Endothelial cell of umbilical vein (primary cell): Measurements from ENCODE around the gene MTPN. TPM values are rescaled to one million over a fixed set of nuclear protein-coding genes. Genes with fewer than 3 reads are reported as not detected.

Experiments used
- BruUV-seq: library from RNA; stranded (reverse); fragments of 400-500 nt; replicated peaks from 2 replicates; lab custom pipeline; 2021; lab: Mats Ljungman, UMichigan
- CTCF ChIA-PET: fragments of 300-600, 350-600 bp; sonication (Branson Sonifier 250); formaldehyde crosslinking; loops from one replicate; lab custom pipeline; 2021; ENCODE audit warnings: antibody characterized with exemption, inconsistent platforms; lab: Charles Lee
- POLR2A ChIA-PET: fragments of 300-600, 350-600 bp; sonication (Branson Sonifier 250); formaldehyde crosslinking; loops from one replicate; lab custom pipeline; 2021; ENCODE audit warnings: antibody characterized with exemption, inconsistent platforms; lab: Charles Lee
- DNase-seq: peaks from one replicate; pipeline ENCODE4 v3.0.0-alpha.2; 2011; ENCODE audit warnings: low read depth, low spot score
- FAIRE-seq: peaks from 2 replicates; lab custom pipeline; 2011; peaks lifted over from hg19 to GRCh38; lab: Jason Lieb, UNC
- H2AFZ ChIP-seq: 2 replicates; pipeline ENCODE4 v1.6.0; 2012; ENCODE audit warnings: low read depth, low read length, control low read depth, inconsistent platforms
- H3K27ac ChIP-seq: 2 replicates; pipeline ENCODE4 v1.5.1; 2011; ENCODE audit warnings: low read depth, mild to moderate bottlenecking, control low read depth, low read length, moderate library complexity; ENCODE audit not compliant: insufficient read depth
- H3K27me3 ChIP-seq, 2 experiments: 2 replicates each; pipeline versions ENCODE4 v1.6.0 to v1.6.1; 2011; ENCODE audit warnings: low read length in 2 of 2, mixed read lengths in 1 of 2; ENCODE audit not compliant: control insufficient read depth in 2 of 2, insufficient read depth in 2 of 2
- H3K36me3 ChIP-seq, 2 experiments: 2 replicates in 1 of 2; 3 replicates in 1 of 2; pipeline ENCODE4 v1.5.1; 2011; ENCODE audit warnings: low read length in 2 of 2, mild to moderate bottlenecking in 1 of 2, moderate library complexity in 1 of 2; ENCODE audit not compliant: control insufficient read depth in 2 of 2, insufficient read depth in 2 of 2; ENCODE audit errors: extremely low read depth in 1 of 2
- H3K4me1 ChIP-seq: 3 replicates; pipeline ENCODE4 v1.5.1; 2011; ENCODE audit warnings: mild to moderate bottlenecking, low read length; ENCODE audit not compliant: control insufficient read depth, insufficient read depth; ENCODE audit errors: extremely low read depth
- H3K4me2 ChIP-seq: 2 replicates; pipeline ENCODE4 v1.6.1; 2011; ENCODE audit warnings: low read length, control low read depth, mixed read lengths; ENCODE audit not compliant: insufficient read depth
- H3K4me3 ChIP-seq, 3 experiments: fragments of 200-600 bp in 1 of 3; sonication (generic), shearing (Covaris generic) in 1 of 3; replicated peaks in 1 of 3; 2 replicates each; pipeline ENCODE4 v1.5.1; 2011 to 2016; ENCODE audit warnings: control low read depth in 3 of 3, low read length in 3 of 3, mild to moderate bottlenecking in 2 of 3, inconsistent platforms in 1 of 3, low read depth in 1 of 3, moderate library complexity in 1 of 3; ENCODE audit not compliant: insufficient read depth in 1 of 3
- H3K79me2 ChIP-seq: 2 replicates; pipeline ENCODE4 v1.6.0; 2012; ENCODE audit warnings: low read length, inconsistent platforms; ENCODE audit not compliant: control insufficient read depth, insufficient read depth
- H3K9ac ChIP-seq: replicated peaks from 2 replicates; pipeline ENCODE3; 2011; ENCODE audit warnings: low read length, control low read depth; ENCODE audit not compliant: insufficient read depth; ENCODE audit errors: extremely low read depth
- H3K9me1 ChIP-seq: replicated peaks from 3 replicates; pipeline ENCODE4 v1.6.0; 2011; ENCODE audit warnings: mild to moderate bottlenecking, low read length; ENCODE audit not compliant: control insufficient read depth, insufficient read depth; ENCODE audit errors: extremely low read depth
- H3K9me3 ChIP-seq: replicated peaks from 2 replicates; pipeline ENCODE4 v1.5.1; 2012; ENCODE audit warnings: low read length, inconsistent platforms; ENCODE audit not compliant: control insufficient read depth, insufficient read depth
- H4K20me1 ChIP-seq: replicated peaks from 2 replicates; pipeline ENCODE3; 2011; ENCODE audit warnings: mild to moderate bottlenecking, low read length; ENCODE audit not compliant: control insufficient read depth, insufficient read depth; ENCODE audit errors: extremely low read depth
- CTCF ChIP-seq, 2 donors: IDR thresholded peaks; 1 replicate in 1 of 2; 2 replicates in 1 of 2; pipeline ENCODE4 v1.5.1; 2011; ENCODE audit warnings: low read length in 2 of 2, mild to moderate bottlenecking in 2 of 2, moderate library complexity in 2 of 2, control low read depth in 1 of 2, inconsistent platforms in 1 of 2, low read depth in 1 of 2; ENCODE audit not compliant: insufficient read depth in 1 of 2; ENCODE audit errors: extremely low read depth in 1 of 2
- EZH2 ChIP-seq: IDR thresholded peaks from 2 replicates; pipeline ENCODE4 v1.6.1; 2012; ENCODE audit warnings: borderline replicate concordance, low read depth, mild to moderate bottlenecking, moderate library complexity, low read length, inconsistent platforms; ENCODE audit not compliant: severe bottlenecking
- FOS ChIP-seq: IDR thresholded peaks from 2 replicates; pipeline ENCODE4 v1.6.1; 2011; ENCODE audit warnings: mild to moderate bottlenecking, low read length, moderate library complexity, borderline replicate concordance; ENCODE audit not compliant: insufficient read depth
- GATA2 ChIP-seq: IDR thresholded peaks from 2 replicates; pipeline ENCODE4 v1.7.0; 2011; ENCODE audit warnings: low read depth, mild to moderate bottlenecking, moderate library complexity, mixed read lengths, low read length; ENCODE audit not compliant: insufficient read length, insufficient read depth
- JUN ChIP-seq: IDR thresholded peaks from 2 replicates; pipeline ENCODE4 v1.6.1; 2011; ENCODE audit warnings: borderline replicate concordance, low read depth; ENCODE audit not compliant: insufficient read length, insufficient read depth
- MYC ChIP-seq: IDR thresholded peaks from one replicate; pipeline ENCODE4 v1.6.1; 2011; ENCODE audit warnings: mild to moderate bottlenecking, low read depth, low read length
- POLR2A ChIP-seq: IDR thresholded peaks from 2 replicates; pipeline ENCODE4 v1.6.1; 2012; ENCODE audit warnings: low read depth, mild to moderate bottlenecking, control low read depth, low read length
- POLR2AphosphoS5 ChIP-seq: IDR thresholded peaks from 2 replicates; pipeline ENCODE4 v1.6.1; 2012; ENCODE audit warnings: low read depth, mild to moderate bottlenecking, control low read depth, low read length, moderate library complexity; ENCODE audit not compliant: insufficient read depth
- dilution Hi-C: fragments of 300-500 bp; cut with MboI; formaldehyde crosslinking; loops from one replicate; pipeline ENCODE4 v1.15.0; 2019; ENCODE audit warnings: low sequenced_read_pairs; ENCODE audit not compliant: extremely low pct_ligation_motif_present
- intact Hi-C: fragments of 100-400 bp; cut with micrococcal nuclease; formaldehyde crosslinking; loops from one replicate; pipeline ENCODE4 v1.10.0; 2022
- polyA plus RNA-seq, 4 experiments: library from polyadenylated mRNA; depleted of rRNA in 3 of 4; stranded (reverse) in 3 of 4; unstranded in 1 of 4; fragments of >200 nt; gene quantifications; 2 replicates each; pipeline versions ENCODE4 v1.2.1 to v1.2.3, GENCODE V29; 2011 to 2012; ENCODE audit warnings: missing spikeins in 1 of 4
- total RNA-seq: library from RNA; stranded (reverse); gene quantifications from 2 replicates; pipeline ENCODE4 v1.2.3, GENCODE V29; 2021
- TF ChIP-seq, protein P1 (sequence below): IDR thresholded peaks from 2 replicates; pipeline ENCODE4 v1.6.1; 2011; ENCODE audit not compliant: insufficient read depth, insufficient read length

MTPN gene
- total and polyA plus RNA-seq, 2 donors (not counting 3 experiments of a cell fraction or from before 2014, with no cell fraction given), result 58.1 to 174 TPM

DNA sequence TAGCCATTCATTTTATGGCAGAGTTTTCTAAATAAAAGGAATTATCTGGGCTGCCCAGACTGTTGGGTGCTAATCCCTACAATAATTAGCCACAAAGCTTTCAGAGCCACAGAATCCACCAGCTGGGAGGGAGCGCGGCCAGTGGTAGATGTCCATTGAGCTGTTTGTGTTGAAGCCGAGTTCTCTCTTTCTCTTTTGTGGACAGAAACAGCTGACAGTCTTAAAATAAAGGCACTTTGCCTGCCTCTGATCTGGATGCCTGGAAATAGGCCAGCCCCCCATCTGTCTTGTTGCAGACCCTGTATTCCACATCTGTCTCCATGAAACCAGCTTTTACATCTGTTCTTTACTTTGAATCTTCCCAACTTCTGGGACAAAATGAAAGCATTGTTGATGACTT lies 66.1 kb downstream of the MTPN start:
- dilution Hi-C loops, result no loop called here
- POLR2A ChIA-PET, result no interaction called here
- Histone ChIP-seq H3K36me3 (no peaks in the 10 kb centered on the region), H3K9me3 (no peaks in the 10 kb centered on the region), H3K9me1 (no peaks in the 10 kb centered on the region), H2AFZ (no peak overlapping the region), H3K4me2 (no peak overlapping the region), H3K4me3 (no peak overlapping the region), H4K20me1 (no peaks in the 10 kb centered on the region), H3K27ac (no peak overlapping the region), H3K79me2 (no peaks in the 10 kb centered on the region), H3K4me1 (no peaks in the 10 kb centered on the region), H3K27me3 (no peaks in the 10 kb centered on the region), H3K9ac (no peak overlapping the region)
- no peak for FAIRE-seq
- CTCF ChIA-PET, result interaction anchor here (2.4 kb wide), 1 partner anchor 9 kb away, joined by 6 read pairs; no protein-coding TSS in a partner anchor
- TF ChIP-seq MYC (no peak), FOS (no peak), POLR2AphosphoS5 (no peak), GATA2 (no peak)
- TF ChIP-seq, protein P1, sequence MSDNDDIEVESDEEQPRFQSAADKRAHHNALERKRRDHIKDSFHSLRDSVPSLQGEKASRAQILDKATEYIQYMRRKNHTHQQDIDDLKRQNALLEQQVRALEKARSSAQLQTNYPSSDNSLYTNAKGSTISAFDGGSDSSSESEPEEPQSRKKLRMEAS, result no peak
- no peak for DNase-seq
- no TSS peak for BruUV-seq
- intact Hi-C loops, result no loop called here

- Histone ChIP-seq H3K36me3 (no peaks in the 10 kb centered on the region), H3K9me3 (no peaks in the 10 kb centered on the region), H3K9me1 (no peaks in the 10 kb centered on the region), H3K79me2 (no peaks in the 10 kb centered on the region), H4K20me1 (no peaks in the 10 kb centered on the region), H3K27me3 (no peaks in the 10 kb centered on the region), H3K4me2 (no peak overlapping the region), H3K4me3 (no peak overlapping the region), H3K4me1 (no peaks in the 10 kb centered on the region), H3K9ac (no peak overlapping the region), H2AFZ (no peak overlapping the region), H3K27ac (no peak overlapping the region)
- FAIRE-seq, result no peak
- dilution Hi-C loops, result no loop called here
- no TSS peak for BruUV-seq
- ChIA-PET POLR2A (no interaction called here), CTCF (interaction anchor here (2.4 kb wide), 1 partner anchor 9 kb away, joined by 6 read pairs; no protein-coding TSS in a partner anchor)
- no peak for DNase-seq
- TF ChIP-seq CTCF (IDR thresholded peaks at IDR 0.05; ENCODE audit: extremely low read depth in 1 of 2, insufficient read depth in 1 of 2, low read depth in 1 of 2, low read length in 2 of 2), result no peak
- no peak for TF ChIP-seq FOS
- no peak for TF ChIP-seq JUN
- no peak for TF ChIP-seq GATA2
- TF ChIP-seq EZH2, result no peak
- TF ChIP-seq, protein P1, result no peak
- no peak for TF ChIP-seq POLR2A
- TF ChIP-seq POLR2AphosphoS5, result no peak
- TF ChIP-seq MYC, result no peak
- intact Hi-C loops, result no loop called here
Measured at GRCh38 chr7:135910393-135911036, 66.6 kb downstream of the MTPN start.
